Measurements from ENCODE around the gene PARP14. TPM values are rescaled to one million over a fixed set of nuclear protein-coding genes. Genes with fewer than 3 reads are reported as not detected.

The PARP14 gene, protein sequence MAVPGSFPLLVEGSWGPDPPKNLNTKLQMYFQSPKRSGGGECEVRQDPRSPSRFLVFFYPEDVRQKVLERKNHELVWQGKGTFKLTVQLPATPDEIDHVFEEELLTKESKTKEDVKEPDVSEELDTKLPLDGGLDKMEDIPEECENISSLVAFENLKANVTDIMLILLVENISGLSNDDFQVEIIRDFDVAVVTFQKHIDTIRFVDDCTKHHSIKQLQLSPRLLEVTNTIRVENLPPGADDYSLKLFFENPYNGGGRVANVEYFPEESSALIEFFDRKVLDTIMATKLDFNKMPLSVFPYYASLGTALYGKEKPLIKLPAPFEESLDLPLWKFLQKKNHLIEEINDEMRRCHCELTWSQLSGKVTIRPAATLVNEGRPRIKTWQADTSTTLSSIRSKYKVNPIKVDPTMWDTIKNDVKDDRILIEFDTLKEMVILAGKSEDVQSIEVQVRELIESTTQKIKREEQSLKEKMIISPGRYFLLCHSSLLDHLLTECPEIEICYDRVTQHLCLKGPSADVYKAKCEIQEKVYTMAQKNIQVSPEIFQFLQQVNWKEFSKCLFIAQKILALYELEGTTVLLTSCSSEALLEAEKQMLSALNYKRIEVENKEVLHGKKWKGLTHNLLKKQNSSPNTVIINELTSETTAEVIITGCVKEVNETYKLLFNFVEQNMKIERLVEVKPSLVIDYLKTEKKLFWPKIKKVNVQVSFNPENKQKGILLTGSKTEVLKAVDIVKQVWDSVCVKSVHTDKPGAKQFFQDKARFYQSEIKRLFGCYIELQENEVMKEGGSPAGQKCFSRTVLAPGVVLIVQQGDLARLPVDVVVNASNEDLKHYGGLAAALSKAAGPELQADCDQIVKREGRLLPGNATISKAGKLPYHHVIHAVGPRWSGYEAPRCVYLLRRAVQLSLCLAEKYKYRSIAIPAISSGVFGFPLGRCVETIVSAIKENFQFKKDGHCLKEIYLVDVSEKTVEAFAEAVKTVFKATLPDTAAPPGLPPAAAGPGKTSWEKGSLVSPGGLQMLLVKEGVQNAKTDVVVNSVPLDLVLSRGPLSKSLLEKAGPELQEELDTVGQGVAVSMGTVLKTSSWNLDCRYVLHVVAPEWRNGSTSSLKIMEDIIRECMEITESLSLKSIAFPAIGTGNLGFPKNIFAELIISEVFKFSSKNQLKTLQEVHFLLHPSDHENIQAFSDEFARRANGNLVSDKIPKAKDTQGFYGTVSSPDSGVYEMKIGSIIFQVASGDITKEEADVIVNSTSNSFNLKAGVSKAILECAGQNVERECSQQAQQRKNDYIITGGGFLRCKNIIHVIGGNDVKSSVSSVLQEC (N-terminal part only)
- total RNA-seq, result 10 to 100 TPM; 29.0 to 31.6 TPM
- 37.5 TPM for polyA plus RNA-seq (2013, experiment 1 of 2)
- polyA plus RNA-seq (2013, experiment 2 of 2), result 34.7 TPM
- total RNA-seq, result 92.6 to 831 (median 250) reads per million in 172 experiments

GRCh38 chr3:122680475-122681283, at the start of gene PARP14:
Gene PARP14, plus strand, starts transcription at chr3:122680839. Its CDS starts 45 bp downstream, at chr3:122680884.
- peak; percentile 63 for ATAC-seq (ENCODE audit: poor library complexity)
- Mint-ChIP-seq H3K27ac (peak within 1 kb of the TSS; percentile 96), H3K27me3 (no peaks in the 10 kb centered on the region), H3K36me3 (ENCODE audit: low read depth) (peaks cover 26% of the 10 kb centered on the region), H3K9me3 (no peaks in the 10 kb centered on the region), H3K4me3 (peak within 1 kb of the TSS; percentile 93), H3K4me1 (ENCODE audit: low read depth) (peaks cover 58% of the 10 kb centered on the region)
- H3K27me3 ChIP-seq (ENCODE audit: control insufficient read depth in 1 of 2, insufficient read depth in 2 of 2, low read length in 2 of 2), result no peaks in the 10 kb centered on the region
- H3K4me3 ChIP-seq (ENCODE audit: low read length), result peak within 1 kb of the TSS; percentile 93
- intact Hi-C loops (cut with DNase I, micrococcal nuclease), result loop anchor here (1.0 to 10.0 kb wide), 5 partner anchors 296 to 1134 kb away; partner anchors contain the start of genes EAF2 (in 1 of the 2), FAM162A (in 1 of the 2), HACD2 (in 1 of the 2) and HCLS1 (in 1 of the 2)
- peaks cover 14% of the 10 kb centered on the region for H3K36me3 ChIP-seq (ENCODE audit: insufficient read depth, low read length)
- DNase-seq, result peak; percentile 33 to 87 (median 48)
- H3K9me3 ChIP-seq (ENCODE audit: control insufficient read depth in 1 of 2, insufficient read depth in 1 of 2, low read length in 2 of 2), result no peaks in the 10 kb centered on the region
- peak within 1 kb of the TSS; percentile 88 to 91 for H3K27ac ChIP-seq (ENCODE audit: low read depth in 1 of 2, low read length in 2 of 2)
- peaks cover 46% of the 10 kb centered on the region for H3K4me1 ChIP-seq (ENCODE audit: insufficient read depth, low read length)
- no peak for TF ChIP-seq CTCF (IDR thresholded peaks at IDR 0.05)
- POLR2A ChIA-PET, result interaction anchor here (1.0 to 5.3 kb wide), 9 partner anchors 102 to 1135 kb away, joined by 3 to 94 read pairs (median 14); partner anchors contain the start of genes DTX3L, FAM162A, HSPBAP1 and KPNA1
- CTCF ChIA-PET, result interaction anchor here (1.0 to 3.2 kb wide), 6 partner anchors 15 to 297 kb away, joined by 3 to 45 read pairs (median 7); partner anchors contain the start of genes DTX3L, FAM162A, KPNA1 and PARP9

DNA sequence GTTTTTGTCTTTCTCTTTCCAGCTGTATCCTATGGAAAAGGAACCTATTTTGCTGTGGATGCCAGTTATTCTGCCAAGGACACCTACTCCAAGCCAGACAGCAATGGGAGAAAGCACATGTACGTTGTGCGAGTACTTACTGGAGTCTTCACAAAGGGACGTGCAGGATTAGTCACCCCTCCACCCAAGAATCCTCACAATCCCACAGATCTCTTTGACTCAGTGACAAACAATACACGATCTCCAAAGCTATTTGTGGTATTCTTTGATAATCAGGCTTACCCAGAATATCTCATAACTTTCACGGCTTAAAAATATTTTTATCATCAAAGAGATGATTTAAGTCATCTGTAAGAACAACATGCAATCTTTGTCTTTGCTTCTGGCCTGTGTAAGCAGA, 44.9 kb upstream of the PARP14 start:
- no peaks in the 10 kb centered on the region for H3K27me3 ChIP-seq (ENCODE audit: control insufficient read depth in 1 of 2, insufficient read depth in 2 of 2, low read length in 2 of 2)
- H3K4me1 ChIP-seq (ENCODE audit: insufficient read depth, low read length), result no peaks in the 10 kb centered on the region
- peaks cover 66% of the 10 kb centered on the region for H3K36me3 Mint-ChIP-seq (ENCODE audit: low read depth)
- no peaks in the 10 kb centered on the region for H3K9me3 ChIP-seq (ENCODE audit: control insufficient read depth in 1 of 2, insufficient read depth in 1 of 2, low read length in 2 of 2)
- H3K36me3 ChIP-seq (ENCODE audit: insufficient read depth, low read length), result peaks cover 42% of the 10 kb centered on the region
- H3K4me3 Mint-ChIP-seq, result no peak overlapping the region
- H3K9me3 Mint-ChIP-seq, result no peaks in the 10 kb centered on the region
- H3K27me3 Mint-ChIP-seq, result no peaks in the 10 kb centered on the region
- no peak for ATAC-seq (ENCODE audit: poor library complexity)
- CTCF ChIA-PET, result no interaction called here
- TF ChIP-seq CTCF (IDR thresholded peaks at IDR 0.05), result no peak
- H3K27ac Mint-ChIP-seq, result no peak overlapping the region
- intact Hi-C loops (cut with DNase I, micrococcal nuclease), result no loop called here
- no peak overlapping the region for H3K27ac ChIP-seq (ENCODE audit: low read depth in 1 of 2, low read length in 2 of 2)
- no peaks in the 10 kb centered on the region for H3K4me1 Mint-ChIP-seq (ENCODE audit: low read depth)
- no peak for DNase-seq
- no peak overlapping the region for H3K4me3 ChIP-seq (ENCODE audit: low read length)
- POLR2A ChIA-PET, result no interaction called here
